ENCODE data around the gene AVL9. TPM values are rescaled to one million over a fixed set of nuclear protein-coding genes. Genes with fewer than 3 reads are reported as not detected.
"Not testable (repeated sequence)": the region's sequence is repeated elsewhere in the genome, so short reads cannot be mapped to it uniquely, and the experiment has no call there.

Gene AVL9
- total RNA-seq, 2 experiments from 2014 or later = 23.3 to 25.4 TPM

GRCh38 chr7:32500216-32500615 lies 4.9 kb downstream of the AVL9 start:
- ATAC-seq (ENCODE audit: poor library complexity); CTCF ChIA-PET; H3K27ac ChIP-seq (ENCODE audit: low read depth in 1 of 2, low read length in 2 of 2); DNase-seq; H3K9me3 Mint-ChIP-seq; H3K27me3 ChIP-seq (ENCODE audit: control insufficient read depth in 1 of 2, insufficient read depth in 2 of 2, low read length in 2 of 2); H3K27me3 Mint-ChIP-seq; POLR2A ChIA-PET; H3K36me3 ChIP-seq (ENCODE audit: insufficient read depth, low read length); H3K4me3 ChIP-seq (ENCODE audit: low read length); intact Hi-C loops (cut with DNase I, micrococcal nuclease); H3K9me3 ChIP-seq (ENCODE audit: control insufficient read depth in 1 of 2, insufficient read depth in 1 of 2, low read length in 2 of 2): not testable (repeated sequence)
- Mint-ChIP-seq H3K4me3 (peak overlapping the region; percentile 45), H3K4me1 (ENCODE audit: low read depth) (peaks cover 64% of the 10 kb centered on the region), H3K27ac (peak overlapping the region; percentile 19), H3K36me3 (ENCODE audit: low read depth) (peaks cover 39% of the 10 kb centered on the region)
- H3K4me1 ChIP-seq (ENCODE audit: insufficient read depth, low read length) = peaks cover 21% of the 10 kb centered on the region

- Mint-ChIP-seq H3K9me3 (no peaks in the 10 kb centered on the region), H3K4me1 (ENCODE audit: low read depth) (peaks cover 60% of the 10 kb centered on the region), H3K27ac (peak overlapping the region; percentile 19), H3K27me3 (no peaks in the 10 kb centered on the region), H3K4me3 (peak overlapping the region; percentile 34), H3K36me3 (ENCODE audit: low read depth) (peaks cover 34% of the 10 kb centered on the region)
- H3K27me3 ChIP-seq (ENCODE audit: control insufficient read depth in 1 of 2, insufficient read depth in 2 of 2, low read length in 2 of 2) = no peaks in the 10 kb centered on the region
- H3K9me3 ChIP-seq (ENCODE audit: control insufficient read depth in 1 of 2, insufficient read depth in 1 of 2, low read length in 2 of 2) = no peaks in the 10 kb centered on the region
- peaks cover 21% of the 10 kb centered on the region for H3K4me1 ChIP-seq (ENCODE audit: insufficient read depth, low read length)
- no peaks in the 10 kb centered on the region for H3K36me3 ChIP-seq (ENCODE audit: insufficient read depth, low read length)
- ATAC-seq (ENCODE audit: poor library complexity) (no peak), DNase-seq (peak in 2 of 14 experiments; percentile 16 to 33)
- CTCF ChIA-PET = no interaction called here
- POLR2A ChIA-PET = no interaction called here
- intact Hi-C loops (cut with DNase I, micrococcal nuclease) = no loop called here
- H3K27ac ChIP-seq (ENCODE audit: low read depth in 1 of 2, low read length in 2 of 2) = no peak overlapping the region
- H3K4me3 ChIP-seq (ENCODE audit: low read length) = no peak overlapping the region
- TF ChIP-seq CTCF (IDR thresholded peaks at IDR 0.05) = no peak
Measured at GRCh38 chr7:32500922-32501341, 5.6 kb downstream of the AVL9 start.

GRCh38 chr7:32501522-32501921 lies 6.2 kb downstream of the AVL9 start:
- H3K4me3 ChIP-seq (ENCODE audit: low read length) = no peak overlapping the region
- Mint-ChIP-seq H3K9me3 (no peaks in the 10 kb centered on the region), H3K4me3 (no peak overlapping the region), H3K27me3 (no peaks in the 10 kb centered on the region), H3K4me1 (ENCODE audit: low read depth) (peaks cover 59% of the 10 kb centered on the region), H3K27ac (peak overlapping the region; percentile 19), H3K36me3 (ENCODE audit: low read depth) (peaks cover 32% of the 10 kb centered on the region)
- CTCF ChIA-PET = no interaction called here
- DNase-seq (no peak), ATAC-seq (ENCODE audit: poor library complexity) (no peak)
- intact Hi-C loops (cut with DNase I, micrococcal nuclease) = no loop called here
- TF ChIP-seq CTCF (IDR thresholded peaks at IDR 0.05) = no peak
- peaks cover 25% of the 10 kb centered on the region for H3K4me1 ChIP-seq (ENCODE audit: insufficient read depth, low read length)
- POLR2A ChIA-PET = no interaction called here
- H3K36me3 ChIP-seq (ENCODE audit: insufficient read depth, low read length) = no peaks in the 10 kb centered on the region
- H3K27ac ChIP-seq (ENCODE audit: low read depth in 1 of 2, low read length in 2 of 2) = no peak overlapping the region
- H3K9me3 ChIP-seq (ENCODE audit: control insufficient read depth in 1 of 2, insufficient read depth in 1 of 2, low read length in 2 of 2) = no peaks in the 10 kb centered on the region
- H3K27me3 ChIP-seq (ENCODE audit: control insufficient read depth in 1 of 2, insufficient read depth in 2 of 2, low read length in 2 of 2) = no peaks in the 10 kb centered on the region

- ATAC-seq (ENCODE audit: poor library complexity) = no peak
- peak overlapping the region; percentile 65 for H3K4me3 Mint-ChIP-seq
Measured at GRCh38 chr7:32502728-32503127, 7.4 kb downstream of the AVL9 start.

More at GRCh38 chr7:32502728-32503127, 7.4 kb downstream of the AVL9 start:
- Histone ChIP-seq H3K4me3 (ENCODE audit: low read length) (no peak overlapping the region), H3K9me3 (ENCODE audit: control insufficient read depth in 1 of 2, insufficient read depth in 1 of 2, low read length in 2 of 2) (no peaks in the 10 kb centered on the region), H3K4me1 (ENCODE audit: insufficient read depth, low read length) (peaks cover 18% of the 10 kb centered on the region), H3K27me3 (ENCODE audit: control insufficient read depth in 1 of 2, insufficient read depth in 2 of 2, low read length in 2 of 2) (no peaks in the 10 kb centered on the region), H3K27ac (ENCODE audit: low read depth in 1 of 2, low read length in 2 of 2) (no peak overlapping the region), H3K36me3 (ENCODE audit: insufficient read depth, low read length) (no peaks in the 10 kb centered on the region)
- Mint-ChIP-seq H3K27me3 (no peaks in the 10 kb centered on the region), H3K36me3 (ENCODE audit: low read depth) (peaks cover 32% of the 10 kb centered on the region), H3K27ac (peak overlapping the region; percentile 24), H3K9me3 (no peaks in the 10 kb centered on the region), H3K4me1 (ENCODE audit: low read depth) (peaks cover 60% of the 10 kb centered on the region)
- intact Hi-C loops (cut with DNase I, micrococcal nuclease) = no loop called here
- no peak for TF ChIP-seq CTCF (IDR thresholded peaks at IDR 0.05)
- CTCF ChIA-PET = no interaction called here
- no peak for DNase-seq
- POLR2A ChIA-PET = no interaction called here

Data from CD4-positive, alpha-beta T cell (primary cell).